PC-9 (cell line): ENCODE data around the gene CDON. TPM values are rescaled to one million over a fixed set of nuclear protein-coding genes. Genes with fewer than 3 reads are reported as not detected.

Source experiments
- BruUV-seq: library from RNA; stranded (reverse); fragments of 400-500 nt; replicated peaks from 2 replicates; lab custom pipeline; 2021; lab: Mats Ljungman, UMichigan
- CTCF ChIA-PET: fragments of 300-600 bp; sonication (Branson Sonifier 250); formaldehyde crosslinking; loops from one replicate; lab custom pipeline; 2022; ENCODE audit warnings: antibody characterized with exemption; lab: Charles Lee
- POLR2A ChIA-PET: fragments of 300-600 bp; sonication (Branson Sonifier 250); formaldehyde crosslinking; loops from one replicate; lab custom pipeline; 2022; ENCODE audit warnings: antibody characterized with exemption; ENCODE audit not compliant: unreplicated experiment; lab: Charles Lee
- DNase-seq, 2 experiments: peaks; one replicate each; pipeline versions ENCODE4 v3.0.0 to v3.0.0-alpha.2; 2015 to 2022; ENCODE audit warnings: mixed read lengths in 1 of 2
- H2AFZ ChIP-seq: fragments of 200-600 bp; sonication (generic); 2 replicates; pipeline ENCODE4 v1.8.1; 2017; ENCODE audit warnings: antibody characterized with exemption
- H3F3A ChIP-seq: fragments of 200-600 bp; sonication (generic); 2 replicates; pipeline ENCODE4 v1.8.1; 2017; ENCODE audit warnings: antibody characterized with exemption, mild to moderate bottlenecking, low read depth; ENCODE audit not compliant: insufficient read depth
- H3K27ac ChIP-seq: fragments of 200-600 bp; sonication (generic); 2 replicates; pipeline ENCODE4 v1.6.1; 2016; ENCODE audit warnings: mixed run types
- H3K27me3 ChIP-seq: fragments of 200-600 bp; sonication (generic); 2 replicates; pipeline ENCODE4 v1.6.1; 2016; ENCODE audit warnings: low read depth, mixed run types; ENCODE audit not compliant: insufficient read depth
- H3K36me3 ChIP-seq: fragments of 200-600 bp; sonication (generic); 2 replicates; pipeline ENCODE4 v1.6.1; 2016; ENCODE audit warnings: low read depth, mixed run types
- H3K4me1 ChIP-seq: fragments of 200-600 bp; sonication (generic); replicated peaks from 2 replicates; pipeline ENCODE4 v1.6.1; 2016; ENCODE audit warnings: mixed run types; ENCODE audit not compliant: insufficient read depth
- H3K4me2 ChIP-seq: fragments of 200-600 bp; sonication (generic); 2 replicates; pipeline ENCODE4 v1.6.1; 2017; ENCODE audit warnings: mixed run types
- H3K4me3 ChIP-seq: fragments of 200-600 bp; sonication (generic); 2 replicates; pipeline ENCODE4 v1.6.1; 2016; ENCODE audit warnings: mixed run types
- H3K79me2 ChIP-seq: fragments of 200-600 bp; sonication (generic); 2 replicates; pipeline ENCODE4 v1.6.1; 2017; ENCODE audit warnings: low read depth, mixed run types
- H3K9me2 ChIP-seq: fragments of 200-600 bp; sonication (generic); 2 replicates; pipeline ENCODE4 v1.8.1; 2017; ENCODE audit warnings: mild to moderate bottlenecking; ENCODE audit not compliant: insufficient read depth
- H3K9me3 ChIP-seq: fragments of 200-600 bp; sonication (generic); 2 replicates; pipeline ENCODE4 v1.8.1; 2016; ENCODE audit warnings: low read depth; ENCODE audit not compliant: insufficient read depth
- H4K20me1 ChIP-seq: fragments of 200-600 bp; sonication (generic); 2 replicates; pipeline ENCODE4 v1.8.1; 2017; ENCODE audit not compliant: insufficient read depth
- CTCF ChIP-seq: fragments of 200-600 bp; sonication (generic); conservative IDR thresholded peaks from 2 replicates; pipeline ENCODE4 v1.6.1; 2017; ENCODE audit warnings: mixed run types, antibody characterized with exemption, mild to moderate bottlenecking, moderate library complexity
- EZH2 ChIP-seq: fragments of 200-600 bp; sonication (generic); IDR thresholded peaks from 2 replicates; pipeline ENCODE4 v1.8.0; 2017; ENCODE audit warnings: antibody characterized with exemption, low read depth
- intact Hi-C: fragments of 100-400 bp; cut with micrococcal nuclease; formaldehyde crosslinking; loops from one replicate; pipeline ENCODE4 v1.10.0; 2022; ENCODE audit not compliant: unreplicated experiment
- total RNA-seq: library from RNA; stranded (reverse); gene quantifications from 2 replicates; pipeline ENCODE4 v1.2.3, GENCODE V29; 2021

CDON gene
- total RNA-seq, 1 experiment from 2014 or later, result 10.0 TPM

GRCh38 chr11:125940145-125940544 is 122.5 kb downstream of the CDON start:
- H3F3A ChIP-seq, result no peaks in the 10 kb centered on the region
- no TSS peak for BruUV-seq
- no peak overlapping the region for H3K4me3 ChIP-seq
- no peaks in the 10 kb centered on the region for H4K20me1 ChIP-seq
- no peak for DNase-seq
- no peaks in the 10 kb centered on the region for H3K36me3 ChIP-seq
- no peak overlapping the region for H3K27ac ChIP-seq
- CTCF ChIA-PET, result no interaction called here
- intact Hi-C loops, result loop anchor here (5.0 kb wide), 1 partner anchor 122 kb away; the partner anchor contains the start of gene CDON
- no peak overlapping the region for H2AFZ ChIP-seq
- no peak for TF ChIP-seq EZH2
- TF ChIP-seq CTCF, result no peak
- POLR2A ChIA-PET, result no interaction called here
- H3K27me3 ChIP-seq, result no peaks in the 10 kb centered on the region
- no peak overlapping the region for H3K4me2 ChIP-seq
- H3K79me2 ChIP-seq, result no peaks in the 10 kb centered on the region
- no peaks in the 10 kb centered on the region for H3K9me3 ChIP-seq
- no peaks in the 10 kb centered on the region for H3K9me2 ChIP-seq
- H3K4me1 ChIP-seq, result no peaks in the 10 kb centered on the region

- CTCF ChIA-PET, result no interaction called here
- no peak for DNase-seq
- intact Hi-C loops, result no loop called here
Measured at GRCh38 chr11:125939081-125939521, 123.6 kb downstream of the CDON start.

GRCh38 chr11:125938418-125938817 is 124.2 kb downstream of the CDON start:
- H4K20me1 ChIP-seq, result no peaks in the 10 kb centered on the region
- intact Hi-C loops, result no loop called here
- TF ChIP-seq EZH2, result no peak
- no peak for TF ChIP-seq CTCF
- no peak overlapping the region for H3K27ac ChIP-seq
- BruUV-seq, result no TSS peak
- H3F3A ChIP-seq, result no peaks in the 10 kb centered on the region
- CTCF ChIA-PET, result no interaction called here
- H3K9me3 ChIP-seq, result no peaks in the 10 kb centered on the region
- no peaks in the 10 kb centered on the region for H3K36me3 ChIP-seq
- no peaks in the 10 kb centered on the region for H3K79me2 ChIP-seq
- H3K4me2 ChIP-seq, result no peak overlapping the region
- H3K27me3 ChIP-seq, result no peaks in the 10 kb centered on the region; the same call in 1 of the 2 replicates
- no peak overlapping the region for H3K4me3 ChIP-seq
- peak overlapping the region; percentile 43; the same call in 1 of the 2 replicates for H2AFZ ChIP-seq
- H3K9me2 ChIP-seq, result no peaks in the 10 kb centered on the region
- POLR2A ChIA-PET, result interaction anchor here (0.6 kb wide), 1 partner anchor 35 kb away, joined by 4 read pairs; the partner anchor contains the start of gene PUS3
- H3K4me1 ChIP-seq, result no peaks in the 10 kb centered on the region
- DNase-seq, result no peak

More at GRCh38 chr11:125939081-125939521, 123.6 kb downstream of the CDON start:
- Histone ChIP-seq H2AFZ (no peak overlapping the region), H3K27me3 (no peaks in the 10 kb centered on the region), H3K36me3 (no peaks in the 10 kb centered on the region), H3K4me1 (no peaks in the 10 kb centered on the region), H3K9me2 (no peaks in the 10 kb centered on the region), H3K79me2 (no peaks in the 10 kb centered on the region), H4K20me1 (no peaks in the 10 kb centered on the region), H3K9me3 (no peaks in the 10 kb centered on the region), H3K4me2 (no peak overlapping the region), H3K27ac (no peak overlapping the region), H3K4me3 (no peak overlapping the region), H3F3A (no peaks in the 10 kb centered on the region)
- BruUV-seq, result no TSS peak
- POLR2A ChIA-PET, result interaction anchor here (0.6 kb wide), 1 partner anchor 36 kb away, joined by 4 read pairs; the partner anchor contains the start of gene PUS3
- no peak for TF ChIP-seq CTCF
- no peak for TF ChIP-seq EZH2
